Measurements from ENCODE around the gene CAMK1D. TPM values are rescaled to one million over a fixed set of nuclear protein-coding genes. Genes with fewer than 3 reads are reported as not detected.
"Not testable (repeated sequence)": the region's sequence is repeated elsewhere in the genome, so short reads cannot be mapped to it uniquely, and the experiment has no call there.

The CAMK1D gene
- total RNA-seq, 3 donors from 2014 or later: 20.6 to 48.5 (median 32.8) TPM

GRCh38 chr10:12357525-12358151 is 8.3 kb downstream of the CAMK1D start:
- Histone ChIP-seq H3K4me1 (ENCODE audit: low read depth) (peaks cover 13% of the 10 kb centered on the region), H3K36me3 (ENCODE audit: low read depth) (no peaks in the 10 kb centered on the region), H3K9me3 (no peaks in the 10 kb centered on the region), H3K4me3 (no peak overlapping the region)
- ATAC-seq (no peak), DNase-seq (no peak)
- no peak for TF ChIP-seq CTCF (IDR thresholded peaks at IDR 0.05)
- intact Hi-C loops (cut with DNase I, micrococcal nuclease): no loop called here

- TF ChIP-seq CTCF (IDR thresholded peaks at IDR 0.05): no peak
- H3K36me3 ChIP-seq (ENCODE audit: low read depth): no peaks in the 10 kb centered on the region
- intact Hi-C loops (cut with DNase I, micrococcal nuclease): no loop called here
Observed at GRCh38 chr10:12358863-12359564, 9.7 kb downstream of the CAMK1D start.

GRCh38 chr10:12360461-12360860 is 11.1 kb downstream of the CAMK1D start:
- ATAC-seq (no peak), DNase-seq (no peak)
- Histone ChIP-seq H3K4me3 (no peak overlapping the region), H3K9me3 (no peaks in the 10 kb centered on the region), H3K36me3 (ENCODE audit: low read depth) (no peaks in the 10 kb centered on the region), H3K4me1 (ENCODE audit: low read depth) (peaks cover 13% of the 10 kb centered on the region)
- intact Hi-C loops (cut with DNase I, micrococcal nuclease): no loop called here
- no peak for TF ChIP-seq CTCF (IDR thresholded peaks at IDR 0.05)

More at GRCh38 chr10:12358863-12359564, 9.7 kb downstream of the CAMK1D start:
- Histone ChIP-seq H3K9me3 (no peaks in the 10 kb centered on the region), H3K4me1 (ENCODE audit: low read depth) (peaks cover 13% of the 10 kb centered on the region), H3K4me3 (no peak overlapping the region)
- peak; percentile 82 for ATAC-seq
- DNase-seq: no peak

- H3K4me3 ChIP-seq; ATAC-seq; intact Hi-C loops (cut with DNase I, micrococcal nuclease); H3K9me3 ChIP-seq; H3K36me3 ChIP-seq (ENCODE audit: low read depth); DNase-seq: not testable (repeated sequence)
- peaks cover 13% of the 10 kb centered on the region for H3K4me1 ChIP-seq (ENCODE audit: low read depth)
Observed at GRCh38 chr10:12361115-12361514, 11.8 kb downstream of the CAMK1D start.

- ATAC-seq (no peak), DNase-seq (no peak)
- Histone ChIP-seq H3K9me3 (no peaks in the 10 kb centered on the region), H3K36me3 (ENCODE audit: low read depth) (no peaks in the 10 kb centered on the region), H3K4me1 (ENCODE audit: low read depth) (peaks cover 1% of the 10 kb centered on the region), H3K4me3 (no peak overlapping the region)
- TF ChIP-seq CTCF (IDR thresholded peaks at IDR 0.05): no peak
- intact Hi-C loops (cut with DNase I, micrococcal nuclease): no loop called here
Observed at GRCh38 chr10:12364559-12364958, 15.2 kb downstream of the CAMK1D start.

GRCh38 chr10:12367272-12367671 is 17.9 kb downstream of the CAMK1D start:
- Histone ChIP-seq H3K36me3 (ENCODE audit: low read depth) (no peaks in the 10 kb centered on the region), H3K4me1 (ENCODE audit: low read depth) (no peaks in the 10 kb centered on the region), H3K4me3 (no peak overlapping the region), H3K9me3 (no peaks in the 10 kb centered on the region)
- intact Hi-C loops (cut with DNase I, micrococcal nuclease): no loop called here
- DNase-seq (no peak), ATAC-seq (no peak)
- no peak for TF ChIP-seq CTCF (IDR thresholded peaks at IDR 0.05)

Measured in mucosa of descending colon (tissue), 3 donors.